ENCODE data around the gene BID. TPM values are rescaled to one million over a fixed set of nuclear protein-coding genes. Genes with fewer than 3 reads are reported as not detected.

BID gene
- total RNA-seq, 1 experiment from 2014 or later: 58.2 TPM

DNA sequence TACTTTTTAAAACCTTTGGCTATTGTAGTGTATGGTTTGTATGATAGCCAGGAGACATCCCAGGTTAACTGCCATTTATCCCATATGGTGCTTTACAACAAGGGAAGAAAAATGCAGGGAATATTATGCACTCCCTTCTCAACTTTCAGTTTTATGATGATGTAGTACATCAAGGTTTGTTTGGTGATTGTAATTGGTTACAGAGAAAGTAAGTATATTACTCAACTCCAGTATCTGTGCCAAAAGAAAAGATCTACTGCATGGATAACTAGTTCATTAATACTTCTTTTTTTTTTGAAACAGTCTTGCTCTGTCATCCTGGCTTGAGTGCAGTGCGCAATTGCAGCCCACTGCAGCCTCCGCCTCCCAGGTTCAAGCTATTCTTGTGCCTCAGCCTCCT is 70.5 kb downstream of the BID start:
- RAD21 ChIA-PET (ENCODE audit: low non-redundant PET in 1 of 2, low total read pairs in 2 of 2, uncharacterized antibody in 2 of 2, unreplicated experiment in 2 of 2): no interaction called here
- Histone ChIP-seq H3K27ac (ENCODE audit: low read depth, low read length) (no peak overlapping the region), H2AFZ (ENCODE audit: low read depth, low read length, poor library complexity, severe bottlenecking) (no peak overlapping the region), H3K4me1 (ENCODE audit: control insufficient read depth in 1 of 2, insufficient read depth in 2 of 2, low read length in 2 of 2) (peaks cover 12 to 21% of the 10 kb centered on the region in 2 experiments; a peak in 3 of 4 replicates), H3K36me3 (ENCODE audit: control insufficient read depth in 1 of 2, insufficient read depth in 2 of 2, low read length in 2 of 2) (peaks cover 0 to 5% of the 10 kb centered on the region in 2 experiments; a peak in 1 of 4 replicates), H3K27me3 (ENCODE audit: insufficient read depth, low read length) (no peaks in the 10 kb centered on the region), H3K9me3 (ENCODE audit: control insufficient read depth in 1 of 2, insufficient read depth in 1 of 2, low read depth in 1 of 2, low read length in 2 of 2) (no peaks in the 10 kb centered on the region), H4K20me1 (ENCODE audit: insufficient read depth) (no peaks in the 10 kb centered on the region; the same call in none of the 2 replicates), H3K4me3 (replicated peaks in 1 of 2; ENCODE audit: low read depth in 1 of 2, low read length in 2 of 2) (no peak overlapping the region), H3K79me2 (ENCODE audit: insufficient read depth, low read length) (no peaks in the 10 kb centered on the region), H3K9ac (ENCODE audit: low read length) (no peak overlapping the region), H3K4me2 (ENCODE audit: low read length) (no peak overlapping the region), H3K9me2 (ENCODE audit: insufficient read depth) (no peaks in the 10 kb centered on the region)
- intact Hi-C loops (cut with micrococcal nuclease): no loop called here
- BruUV-seq (replicated peaks): no TSS peak
- CTCF ChIA-PET: no interaction called here
- POLR2A ChIA-PET: no interaction called here
- DNase-seq (ENCODE audit: low read depth, low spot score) (no peak), ATAC-seq (no peak)
- TF ChIP-seq FOSL1 (IDR thresholded peaks at IDR 0.05; ENCODE audit: low read depth): no peak
- no peak for TF ChIP-seq EZH2phosphoT487 (IDR thresholded peaks at IDR 0.05; ENCODE audit: borderline replicate concordance)
- no peak for TF ChIP-seq EZH2 (IDR thresholded peaks at IDR 0.05)
- no peak for TF ChIP-seq CEBPB (IDR thresholded peaks at IDR 0.05; ENCODE audit: low read depth)
- TF ChIP-seq POLR2A (IDR thresholded peaks at IDR 0.05; ENCODE audit: borderline replicate concordance, extremely low read depth, insufficient read depth, insufficient read length): no peak
- TF ChIP-seq RAD21 (IDR thresholded peaks at IDR 0.05; ENCODE audit: low read depth): no peak
- no peak for TF ChIP-seq CTCF (IDR thresholded peaks at IDR 0.05 in 2 of 3, conservative IDR thresholded peaks at IDR 0.05 in 1 of 3; ENCODE audit: borderline replicate concordance in 1 of 3, insufficient read depth in 1 of 3, low read depth in 2 of 3, low read length in 2 of 3)
- TF ChIP-seq ELF1 (IDR thresholded peaks at IDR 0.05; ENCODE audit: borderline replicate concordance, low read depth): no peak

GRCh38 chr22:17700778-17701177 is 73.5 kb downstream of the BID start:
- no peak overlapping the region for H2AFZ ChIP-seq (ENCODE audit: low read depth, low read length, poor library complexity, severe bottlenecking)
- POLR2A ChIA-PET: no interaction called here
- peaks cover 2 to 5% of the 10 kb centered on the region in 2 experiments; a peak in 2 of 4 replicates for H3K4me1 ChIP-seq (ENCODE audit: control insufficient read depth in 1 of 2, insufficient read depth in 2 of 2, low read length in 2 of 2)
- CTCF ChIA-PET: no interaction called here
- H3K9me2 ChIP-seq (ENCODE audit: insufficient read depth): no peaks in the 10 kb centered on the region
- no TSS peak for BruUV-seq (replicated peaks)
- RAD21 ChIA-PET (ENCODE audit: low non-redundant PET in 1 of 2, low total read pairs in 2 of 2, uncharacterized antibody in 2 of 2, unreplicated experiment in 2 of 2): no interaction called here
- ATAC-seq (no peak), DNase-seq (ENCODE audit: low read depth, low spot score) (no peak)
- no peaks in the 10 kb centered on the region for H3K27me3 ChIP-seq (ENCODE audit: insufficient read depth, low read length)
- H3K27ac ChIP-seq (ENCODE audit: low read depth, low read length): no peak overlapping the region
- no peak overlapping the region for H3K9ac ChIP-seq (ENCODE audit: low read length)
- no peaks in the 10 kb centered on the region; the same call in none of the 2 replicates for H4K20me1 ChIP-seq (ENCODE audit: insufficient read depth)
- no peaks in the 10 kb centered on the region for H3K79me2 ChIP-seq (ENCODE audit: insufficient read depth, low read length)
- no peak overlapping the region for H3K4me3 ChIP-seq (replicated peaks in 1 of 2; ENCODE audit: low read depth in 1 of 2, low read length in 2 of 2)
- H3K4me2 ChIP-seq (ENCODE audit: low read length): no peak overlapping the region
- intact Hi-C loops (cut with micrococcal nuclease): no loop called here
- peaks cover 0 to 5% of the 10 kb centered on the region in 2 experiments; a peak in 1 of 4 replicates for H3K36me3 ChIP-seq (ENCODE audit: control insufficient read depth in 1 of 2, insufficient read depth in 2 of 2, low read length in 2 of 2)
- H3K9me3 ChIP-seq (ENCODE audit: control insufficient read depth in 1 of 2, insufficient read depth in 1 of 2, low read depth in 1 of 2, low read length in 2 of 2): no peaks in the 10 kb centered on the region
- TF ChIP-seq POLR2AphosphoS5 (IDR thresholded peaks at IDR 0.05; ENCODE audit: low read depth, low read length) (no peak), ZNF274 (IDR thresholded peaks at IDR 0.05; ENCODE audit: low read depth, low read length) (no peak), FOSL1 (IDR thresholded peaks at IDR 0.05; ENCODE audit: low read depth) (no peak), EGR1 (IDR thresholded peaks at IDR 0.05; ENCODE audit: low read depth) (no peak), TCF7L2 (IDR thresholded peaks at IDR 0.05; ENCODE audit: borderline replicate concordance, extremely low read depth, insufficient read depth, insufficient read length) (no peak), CTCF (IDR thresholded peaks at IDR 0.05 in 2 of 3, conservative IDR thresholded peaks at IDR 0.05 in 1 of 3; ENCODE audit: borderline replicate concordance in 1 of 3, insufficient read depth in 1 of 3, low read depth in 2 of 3, low read length in 2 of 3) (no peak), EZH2phosphoT487 (IDR thresholded peaks at IDR 0.05; ENCODE audit: borderline replicate concordance) (no peak), RAD21 (IDR thresholded peaks at IDR 0.05; ENCODE audit: low read depth) (no peak), POLR2A (IDR thresholded peaks at IDR 0.05; ENCODE audit: borderline replicate concordance, extremely low read depth, insufficient read depth, insufficient read length) (no peak)
- TF ChIP-seq, protein P1, sequence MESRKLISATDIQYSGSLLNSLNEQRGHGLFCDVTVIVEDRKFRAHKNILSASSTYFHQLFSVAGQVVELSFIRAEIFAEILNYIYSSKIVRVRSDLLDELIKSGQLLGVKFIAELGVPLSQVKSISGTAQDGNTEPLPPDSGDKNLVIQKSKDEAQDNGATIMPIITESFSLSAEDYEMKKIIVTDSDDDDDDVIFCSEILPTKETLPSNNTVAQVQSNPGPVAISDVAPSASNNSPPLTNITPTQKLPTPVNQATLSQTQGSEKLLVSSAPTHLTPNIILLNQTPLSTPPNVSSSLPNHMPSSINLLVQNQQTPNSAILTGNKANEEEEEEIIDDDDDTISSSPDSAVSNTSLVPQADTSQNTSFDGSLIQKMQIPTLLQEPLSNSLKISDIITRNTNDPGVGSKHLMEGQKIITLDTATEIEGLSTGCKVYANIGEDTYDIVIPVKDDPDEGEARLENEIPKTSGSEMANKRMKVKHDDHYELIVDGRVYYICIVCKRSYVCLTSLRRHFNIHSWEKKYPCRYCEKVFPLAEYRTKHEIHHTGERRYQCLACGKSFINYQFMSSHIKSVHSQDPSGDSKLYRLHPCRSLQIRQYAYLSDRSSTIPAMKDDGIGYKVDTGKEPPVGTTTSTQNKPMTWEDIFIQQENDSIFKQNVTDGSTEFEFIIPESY (IDR thresholded peaks at IDR 0.05; ENCODE audit: extremely low read depth, insufficient replicate concordance, low read length): no peak
